ENCODE measurements around the gene LRIG1.

Gene LRIG1

GRCh38 chr3:66469220-66469640 is 31.6 kb downstream of the LRIG1 start:
- TF ChIP-seq ZBTB7A (IDR thresholded peaks at IDR 0.05; ENCODE audit: low read depth) (no peak), FOXM1 (IDR thresholded peaks at IDR 0.05; ENCODE audit: borderline replicate concordance, low read depth) (no peak), CREB1 (IDR thresholded peaks at IDR 0.05; ENCODE audit: low read depth) (no peak), MAX (IDR thresholded peaks at IDR 0.05) (no peak), CEBPB (IDR thresholded peaks at IDR 0.05) (no peak), TAF1 (IDR thresholded peaks at IDR 0.05; ENCODE audit: low read depth) (no peak), EGR1 (IDR thresholded peaks at IDR 0.05) (no peak), RAD21 (IDR thresholded peaks at IDR 0.05; ENCODE audit: low read depth) (no peak), TCF12 (IDR thresholded peaks at IDR 0.05; ENCODE audit: low read depth) (no peak), TEAD4 (IDR thresholded peaks at IDR 0.05) (no peak), EP300 (IDR thresholded peaks at IDR 0.05; ENCODE audit: borderline replicate concordance) (no peak), NFIC (IDR thresholded peaks at IDR 0.05) (no peak), REST (IDR thresholded peaks at IDR 0.05; ENCODE audit: low read depth) (no peak), YY1 (IDR thresholded peaks at IDR 0.05; ENCODE audit: low read depth) (no peak)
- TF ChIP-seq, protein P1, sequence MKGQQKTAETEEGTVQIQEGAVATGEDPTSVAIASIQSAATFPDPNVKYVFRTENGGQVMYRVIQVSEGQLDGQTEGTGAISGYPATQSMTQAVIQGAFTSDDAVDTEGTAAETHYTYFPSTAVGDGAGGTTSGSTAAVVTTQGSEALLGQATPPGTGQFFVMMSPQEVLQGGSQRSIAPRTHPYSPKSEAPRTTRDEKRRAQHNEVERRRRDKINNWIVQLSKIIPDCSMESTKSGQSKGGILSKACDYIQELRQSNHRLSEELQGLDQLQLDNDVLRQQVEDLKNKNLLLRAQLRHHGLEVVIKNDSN (IDR thresholded peaks at IDR 0.05): no peak

- TF ChIP-seq, protein P1 (IDR thresholded peaks at IDR 0.05): no peak
- TF ChIP-seq YY1 (IDR thresholded peaks at IDR 0.05; ENCODE audit: low read depth) (no peak), CEBPB (IDR thresholded peaks at IDR 0.05) (no peak), TAF1 (IDR thresholded peaks at IDR 0.05; ENCODE audit: low read depth) (no peak), EP300 (IDR thresholded peaks at IDR 0.05; ENCODE audit: borderline replicate concordance) (no peak), NFIC (IDR thresholded peaks at IDR 0.05) (no peak), TCF12 (IDR thresholded peaks at IDR 0.05; ENCODE audit: low read depth) (no peak), FOXM1 (IDR thresholded peaks at IDR 0.05; ENCODE audit: borderline replicate concordance, low read depth) (no peak), ZBTB7A (IDR thresholded peaks at IDR 0.05; ENCODE audit: low read depth) (no peak), TEAD4 (IDR thresholded peaks at IDR 0.05) (no peak), REST (IDR thresholded peaks at IDR 0.05; ENCODE audit: low read depth) (no peak), RAD21 (IDR thresholded peaks at IDR 0.05; ENCODE audit: low read depth) (no peak), CREB1 (IDR thresholded peaks at IDR 0.05; ENCODE audit: low read depth) (no peak), EGR1 (IDR thresholded peaks at IDR 0.05) (no peak), MAX (IDR thresholded peaks at IDR 0.05) (no peak)
Measured at GRCh38 chr3:66467996-66468735, 32.7 kb downstream of the LRIG1 start.

- TF ChIP-seq TCF12 (IDR thresholded peaks at IDR 0.05; ENCODE audit: low read depth): no peak
- TF ChIP-seq EP300 (IDR thresholded peaks at IDR 0.05; ENCODE audit: borderline replicate concordance): no peak
- no peak for TF ChIP-seq CEBPB (IDR thresholded peaks at IDR 0.05)
- TF ChIP-seq MAX (IDR thresholded peaks at IDR 0.05): no peak
- TF ChIP-seq RAD21 (IDR thresholded peaks at IDR 0.05; ENCODE audit: low read depth): no peak
- no peak for TF ChIP-seq NFIC (IDR thresholded peaks at IDR 0.05)
- TF ChIP-seq FOXM1 (IDR thresholded peaks at IDR 0.05; ENCODE audit: borderline replicate concordance, low read depth): no peak
- TF ChIP-seq EGR1 (IDR thresholded peaks at IDR 0.05): no peak
- no peak for TF ChIP-seq ZBTB7A (IDR thresholded peaks at IDR 0.05; ENCODE audit: low read depth)
- TF ChIP-seq, protein P1 (IDR thresholded peaks at IDR 0.05): no peak
- no peak for TF ChIP-seq YY1 (IDR thresholded peaks at IDR 0.05; ENCODE audit: low read depth)
- no peak for TF ChIP-seq TEAD4 (IDR thresholded peaks at IDR 0.05)
- no peak for TF ChIP-seq REST (IDR thresholded peaks at IDR 0.05; ENCODE audit: low read depth)
- TF ChIP-seq TAF1 (IDR thresholded peaks at IDR 0.05; ENCODE audit: low read depth): no peak
- no peak for TF ChIP-seq CREB1 (IDR thresholded peaks at IDR 0.05; ENCODE audit: low read depth)
Measured at GRCh38 chr3:66466606-66467270, 34.1 kb downstream of the LRIG1 start.

Data from Ishikawa (cell line).